ENCODE results near the gene GPC6. TPM values are rescaled to one million over a fixed set of nuclear protein-coding genes. Genes with fewer than 3 reads are reported as not detected.
"Not testable (repeated sequence)": the region's sequence is repeated elsewhere in the genome, so short reads cannot be mapped to it uniquely, and the experiment has no call there.

GPC6 gene
- total RNA-seq, 3 donors from 2014 or later = 0.03 to 0.08 TPM; not detected in 1

GRCh38 chr13:93304868-93305613 is 78.4 kb downstream of the GPC6 start:
- Mint-ChIP-seq H3K27me3 (ENCODE audit: low read depth) (peaks cover 1% of the 10 kb centered on the region), H3K4me1 (ENCODE audit: low read depth) (no peaks in the 10 kb centered on the region), H3K4me3 (no peak overlapping the region), H3K9me3 (no peaks in the 10 kb centered on the region), H3K36me3 (ENCODE audit: insufficient read depth) (no peaks in the 10 kb centered on the region)
- ATAC-seq (no peak), DNase-seq (no peak)

DNA sequence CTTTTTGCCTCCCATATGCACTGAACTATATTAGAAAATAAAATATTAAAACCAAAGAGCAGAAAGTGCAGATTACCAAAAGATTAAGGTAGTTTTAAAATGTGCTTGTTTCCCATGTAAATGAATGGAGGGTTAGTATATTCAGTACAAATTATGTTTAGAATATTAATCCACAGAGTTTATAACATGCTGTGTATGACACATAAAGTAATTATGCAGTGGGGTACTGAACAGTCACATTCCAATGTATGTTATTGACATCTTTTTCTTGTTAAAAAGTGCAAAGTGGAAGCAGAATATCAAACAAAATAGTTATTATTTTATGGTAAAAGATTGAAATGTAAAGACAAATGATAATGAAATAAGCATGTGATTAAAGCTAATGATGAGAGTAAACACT is 79.3 kb downstream of the GPC6 start:
- ATAC-seq = no peak
- H3K36me3 Mint-ChIP-seq (ENCODE audit: insufficient read depth) = no peaks in the 10 kb centered on the region
- H3K4me1 Mint-ChIP-seq (ENCODE audit: low read depth) = no peaks in the 10 kb centered on the region
- H3K4me3 Mint-ChIP-seq = no peak overlapping the region
- H3K9me3 Mint-ChIP-seq = no peaks in the 10 kb centered on the region
- no peak for DNase-seq
- peaks cover 1% of the 10 kb centered on the region for H3K27me3 Mint-ChIP-seq (ENCODE audit: low read depth)

DNA sequence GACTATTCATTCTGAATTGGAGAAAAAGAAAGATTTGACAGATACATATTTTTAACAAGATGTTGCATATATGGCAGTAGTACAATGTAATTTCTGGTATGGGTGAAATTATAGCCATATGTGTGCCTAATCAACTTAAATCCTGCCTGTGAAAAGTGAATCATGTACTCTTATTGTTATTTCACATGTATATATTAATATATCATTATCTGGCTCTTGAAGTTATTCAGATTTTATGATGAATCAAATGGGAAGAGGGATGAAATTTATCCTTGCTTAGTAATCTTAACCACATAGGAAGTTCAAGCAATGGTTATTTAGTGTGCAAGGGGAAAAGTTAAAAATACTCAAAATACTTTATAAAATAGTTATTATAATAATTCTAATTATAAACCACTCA is 80.5 kb downstream of the GPC6 start:
- H3K9me3 Mint-ChIP-seq = no peaks in the 10 kb centered on the region
- DNase-seq = no peak

GRCh38 chr13:93307651-93308050 is 81.0 kb downstream of the GPC6 start:
- no peak for DNase-seq
- H3K27me3 Mint-ChIP-seq (ENCODE audit: low read depth) = peaks cover 1% of the 10 kb centered on the region
- H3K36me3 Mint-ChIP-seq (ENCODE audit: insufficient read depth) = no peaks in the 10 kb centered on the region
- H3K4me3 Mint-ChIP-seq = no peak overlapping the region
- H3K9me3 Mint-ChIP-seq = no peaks in the 10 kb centered on the region
- H3K4me1 Mint-ChIP-seq (ENCODE audit: low read depth) = no peaks in the 10 kb centered on the region
- ATAC-seq = no peak

More for the DNA sequence above, 80.5 kb downstream of the GPC6 start:
- Mint-ChIP-seq H3K4me3 (no peak overlapping the region), H3K27me3 (ENCODE audit: low read depth) (peaks cover 1% of the 10 kb centered on the region), H3K36me3 (ENCODE audit: insufficient read depth) (no peaks in the 10 kb centered on the region), H3K4me1 (ENCODE audit: low read depth) (no peaks in the 10 kb centered on the region)
- no peak for ATAC-seq

DNA sequence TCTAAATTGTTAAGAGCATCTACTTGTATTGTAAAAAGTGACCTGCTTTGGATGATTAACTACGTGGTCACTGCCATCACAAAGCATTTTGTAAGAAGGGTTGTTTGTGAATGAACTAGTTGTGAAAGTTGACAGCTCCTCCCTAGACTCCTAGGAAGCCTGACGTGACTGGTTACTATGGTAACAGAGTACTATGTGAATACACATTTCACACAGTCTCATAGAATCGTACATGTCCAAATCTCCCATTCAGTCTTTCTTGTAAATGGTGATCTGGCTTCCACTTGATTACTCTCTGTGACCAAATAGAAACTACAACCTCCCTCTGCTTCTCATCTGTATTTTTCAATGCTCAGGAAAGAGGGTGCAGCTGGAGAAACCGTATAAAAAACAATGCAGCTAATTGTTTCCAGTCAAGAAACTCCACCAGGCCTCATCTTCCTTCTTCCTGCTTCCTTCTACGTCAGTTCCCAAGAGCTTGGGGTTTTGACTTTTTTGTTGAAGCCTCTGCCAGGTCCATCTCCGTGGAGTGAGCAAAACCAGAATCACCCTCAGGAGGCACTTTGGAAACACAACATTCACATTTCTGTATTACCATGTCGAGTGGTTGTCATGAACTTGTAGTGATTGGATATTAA is 83.4 kb downstream of the GPC6 start:
- no peak for ATAC-seq
- H3K4me3 Mint-ChIP-seq = no peak overlapping the region
- no peak for DNase-seq
- no peaks in the 10 kb centered on the region for H3K36me3 Mint-ChIP-seq (ENCODE audit: insufficient read depth)
- no peaks in the 10 kb centered on the region for H3K9me3 Mint-ChIP-seq
- no peaks in the 10 kb centered on the region for H3K4me1 Mint-ChIP-seq (ENCODE audit: low read depth)
- no peaks in the 10 kb centered on the region for H3K27me3 Mint-ChIP-seq (ENCODE audit: low read depth)

DNA sequence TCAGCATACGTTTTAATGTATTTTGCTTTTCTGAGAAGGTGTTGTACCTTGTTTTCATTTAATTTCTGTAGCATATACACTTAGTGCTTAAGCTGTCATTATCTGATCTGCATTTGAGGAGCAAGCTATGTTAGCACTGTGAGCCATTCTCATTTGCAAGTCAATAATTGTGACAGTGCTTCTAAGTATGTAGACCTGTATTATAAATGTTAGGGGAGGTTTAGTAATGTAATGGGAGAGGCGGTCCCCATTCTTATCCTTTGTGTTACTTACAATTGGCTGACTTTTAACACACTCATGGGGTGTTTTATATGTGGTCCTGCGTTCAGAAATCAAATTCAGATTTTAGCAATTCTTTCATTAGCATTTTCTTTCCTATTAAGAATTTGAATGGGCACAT is 90.2 kb downstream of the GPC6 start:
- Mint-ChIP-seq H3K36me3 (ENCODE audit: insufficient read depth) (no peaks in the 10 kb centered on the region), H3K9me3 (no peaks in the 10 kb centered on the region), H3K27me3 (ENCODE audit: low read depth) (no peaks in the 10 kb centered on the region), H3K4me1 (ENCODE audit: low read depth) (no peaks in the 10 kb centered on the region), H3K4me3 (no peak overlapping the region)
- no peak for ATAC-seq
- no peak for DNase-seq

DNA sequence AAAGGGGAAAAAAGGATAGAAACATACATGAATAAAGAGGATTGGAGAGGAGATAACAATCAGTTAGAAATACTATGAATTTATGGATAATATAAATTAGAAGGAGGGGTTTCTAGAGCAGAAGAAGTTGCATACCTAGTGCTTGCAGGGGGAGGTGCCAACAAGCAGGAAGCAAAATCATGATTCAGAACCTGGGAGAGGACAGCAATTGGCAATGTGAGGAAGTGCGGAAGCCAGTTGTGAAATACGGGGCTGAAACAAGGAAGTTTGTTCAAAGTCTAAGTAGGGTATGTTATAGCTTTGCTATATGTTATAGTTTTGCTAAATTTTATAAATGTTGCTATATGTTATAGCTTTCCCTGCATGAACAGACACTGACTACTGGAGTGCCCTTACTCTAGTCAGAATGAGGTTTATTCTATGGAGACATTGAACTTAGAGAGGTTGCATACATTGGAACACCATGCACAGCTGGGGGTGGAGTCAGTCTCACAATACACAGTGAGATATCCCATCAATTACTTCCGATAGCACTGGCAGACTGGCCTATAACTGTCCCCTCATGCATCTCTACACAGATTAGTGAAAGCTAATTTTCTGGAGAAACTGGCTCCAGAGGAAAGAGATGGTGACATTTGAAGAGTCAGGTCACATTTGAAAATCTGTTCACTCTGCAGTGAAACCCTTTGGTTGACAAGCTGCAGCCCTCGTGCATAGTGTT is 92.1 kb downstream of the GPC6 start:
- ATAC-seq (no peak), DNase-seq (no peak)
- no peak overlapping the region for H3K4me3 Mint-ChIP-seq
- H3K4me1 Mint-ChIP-seq (ENCODE audit: low read depth) = no peaks in the 10 kb centered on the region
- H3K9me3 Mint-ChIP-seq = peaks cover under 1% of the 10 kb centered on the region
- no peaks in the 10 kb centered on the region for H3K36me3 Mint-ChIP-seq (ENCODE audit: insufficient read depth)
- no peaks in the 10 kb centered on the region for H3K27me3 Mint-ChIP-seq (ENCODE audit: low read depth)

DNA sequence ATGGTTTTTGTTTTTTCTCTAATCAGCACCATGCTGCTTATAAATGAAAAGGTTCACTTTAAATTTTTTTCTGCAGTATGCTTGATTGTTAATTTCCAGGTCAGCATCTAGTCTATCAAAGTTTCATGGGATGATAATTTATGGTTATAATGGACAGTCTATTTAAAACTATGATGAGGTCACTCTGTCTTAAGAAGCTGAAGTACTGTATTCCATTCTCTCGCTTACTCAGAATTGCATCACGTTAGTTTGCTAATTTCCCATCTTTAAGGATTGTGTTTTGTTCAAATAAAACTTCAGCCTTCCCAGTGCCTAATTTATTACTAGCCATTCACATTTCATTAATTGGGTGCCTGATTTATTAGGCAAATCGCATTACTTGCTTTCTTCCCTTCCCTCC is 94.3 kb downstream of the GPC6 start:
- DNase-seq = no peak
- H3K4me1 Mint-ChIP-seq (ENCODE audit: low read depth) = no peaks in the 10 kb centered on the region
- no peaks in the 10 kb centered on the region for H3K27me3 Mint-ChIP-seq (ENCODE audit: low read depth)
- peaks cover 8% of the 10 kb centered on the region for H3K9me3 Mint-ChIP-seq
- H3K36me3 Mint-ChIP-seq (ENCODE audit: insufficient read depth) = no peaks in the 10 kb centered on the region
- no peak for ATAC-seq
- H3K4me3 Mint-ChIP-seq = no peak overlapping the region

GRCh38 chr13:93323880-93324279 is 97.3 kb downstream of the GPC6 start:
- ATAC-seq; H3K4me3 Mint-ChIP-seq; H3K36me3 Mint-ChIP-seq (ENCODE audit: insufficient read depth); DNase-seq; H3K27me3 Mint-ChIP-seq (ENCODE audit: low read depth); H3K9me3 Mint-ChIP-seq; H3K4me1 Mint-ChIP-seq (ENCODE audit: low read depth): not testable (repeated sequence)

- no peak for ATAC-seq
- Mint-ChIP-seq H3K9me3 (peaks cover 8% of the 10 kb centered on the region), H3K4me3 (no peak overlapping the region), H3K4me1 (ENCODE audit: low read depth) (no peaks in the 10 kb centered on the region), H3K36me3 (ENCODE audit: insufficient read depth) (no peaks in the 10 kb centered on the region), H3K27me3 (ENCODE audit: low read depth) (no peaks in the 10 kb centered on the region)
- no peak for DNase-seq
These were observed 99.0 kb downstream of the GPC6 start for GRCh38 chr13:93325303-93326233.

GRCh38 chr13:93326234-93326811 is 99.7 kb downstream of the GPC6 start:
- DNase-seq (no peak), ATAC-seq (no peak)
- no peaks in the 10 kb centered on the region for H3K36me3 Mint-ChIP-seq (ENCODE audit: insufficient read depth)
- peaks cover 8% of the 10 kb centered on the region for H3K9me3 Mint-ChIP-seq
- no peaks in the 10 kb centered on the region for H3K27me3 Mint-ChIP-seq (ENCODE audit: low read depth)
- no peak overlapping the region for H3K4me3 Mint-ChIP-seq
- no peaks in the 10 kb centered on the region for H3K4me1 Mint-ChIP-seq (ENCODE audit: low read depth)

DNA sequence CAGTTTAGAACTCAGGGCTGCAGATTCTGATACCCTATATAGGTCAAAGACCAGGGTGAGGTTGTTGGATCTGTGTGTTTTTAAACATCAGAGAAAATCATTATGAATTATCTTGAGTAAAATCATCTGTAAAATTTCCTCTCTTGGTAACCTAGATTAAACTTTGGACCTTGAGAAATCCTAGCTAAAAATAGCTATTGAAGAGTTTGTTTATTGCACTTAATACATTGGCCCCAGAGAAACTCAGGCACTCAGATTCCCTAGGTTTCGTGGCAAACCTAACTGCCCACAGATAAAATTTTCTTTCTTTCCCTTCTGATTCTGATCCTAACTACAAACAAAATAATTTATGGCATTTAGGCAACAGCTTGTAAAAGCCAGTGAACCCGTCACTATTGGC is 102.3 kb downstream of the GPC6 start:
- no peaks in the 10 kb centered on the region for H3K36me3 Mint-ChIP-seq (ENCODE audit: insufficient read depth)
- H3K4me1 Mint-ChIP-seq (ENCODE audit: low read depth) = no peaks in the 10 kb centered on the region
- DNase-seq = no peak
- ATAC-seq = no peak
- no peak overlapping the region for H3K4me3 Mint-ChIP-seq
- H3K27me3 Mint-ChIP-seq (ENCODE audit: low read depth) = no peaks in the 10 kb centered on the region
- peaks cover 6% of the 10 kb centered on the region for H3K9me3 Mint-ChIP-seq

- no peaks in the 10 kb centered on the region for H3K4me1 Mint-ChIP-seq (ENCODE audit: low read depth)
- no peaks in the 10 kb centered on the region for H3K27me3 Mint-ChIP-seq (ENCODE audit: low read depth)
- H3K9me3 Mint-ChIP-seq = no peaks in the 10 kb centered on the region
- ATAC-seq (no peak), DNase-seq (no peak)
- H3K4me3 Mint-ChIP-seq = no peak overlapping the region
- no peaks in the 10 kb centered on the region for H3K36me3 Mint-ChIP-seq (ENCODE audit: insufficient read depth)
These were observed 110.1 kb downstream of the GPC6 start for GRCh38 chr13:93336728-93337127.

DNA sequence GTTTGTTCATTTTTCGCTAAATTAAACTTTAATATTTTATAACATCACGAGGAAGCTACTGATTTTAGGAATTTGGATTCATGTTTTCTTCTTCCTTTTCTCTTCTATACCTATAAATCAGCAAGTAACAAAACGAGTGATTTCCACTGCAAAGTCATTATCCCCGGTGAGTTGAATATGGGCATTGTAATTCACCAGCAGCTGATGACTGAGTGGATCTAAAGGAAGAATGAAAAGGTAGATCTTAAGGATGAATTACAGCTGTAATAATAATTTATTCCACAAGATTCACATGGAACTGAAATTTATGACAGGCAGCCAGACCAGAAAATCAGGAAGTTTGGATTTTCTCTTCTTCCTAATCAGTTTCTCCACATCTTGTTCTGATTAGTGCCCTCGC is 111.4 kb downstream of the GPC6 start:
- no peaks in the 10 kb centered on the region for H3K4me1 Mint-ChIP-seq (ENCODE audit: low read depth)
- DNase-seq (no peak), ATAC-seq (no peak)

More for the DNA sequence above, 111.4 kb downstream of the GPC6 start:
- H3K4me3 Mint-ChIP-seq = no peak overlapping the region
- no peaks in the 10 kb centered on the region for H3K27me3 Mint-ChIP-seq (ENCODE audit: low read depth)
- H3K9me3 Mint-ChIP-seq = no peaks in the 10 kb centered on the region
- no peaks in the 10 kb centered on the region for H3K36me3 Mint-ChIP-seq (ENCODE audit: insufficient read depth)
